IMR-90 (cell line): ENCODE measurements around the gene ACVRL1. TPM values are rescaled to one million over a fixed set of nuclear protein-coding genes. Genes with fewer than 3 reads are reported as not detected.
A peak's percentile ranks its signal among the peaks of the same experiment; 100 is the strongest.

Experiments used
- ATAC-seq: fragments of 200-7000 bp; cut with Tn5 transposase; 2 replicates; pipeline ENCODE4 v1.9.1; 2020; ENCODE audit warnings: low read depth, mild to moderate bottlenecking, moderate library complexity
- BruUV-seq: library from RNA; stranded (reverse); fragments of 400-500 nt; replicated peaks from 2 replicates; lab custom pipeline; 2021; lab: Mats Ljungman, UMichigan
- CTCF ChIA-PET: fragments of 300-600 bp; formaldehyde crosslinking; extraction: SDS; loops from one replicate; lab custom pipeline; 2021; ENCODE audit warnings: antibody characterized with exemption; lab: Yijun Ruan, JAX
- POLR2A ChIA-PET: fragments of 300-600 bp; sonication (Branson Sonifier 250); formaldehyde crosslinking; loops from one replicate; lab custom pipeline; 2022; ENCODE audit warnings: antibody characterized with exemption; ENCODE audit not compliant: unreplicated experiment; lab: Charles Lee
- DNase-seq: peaks from one replicate; pipeline ENCODE4 v3.0.0; 2013
- H2AFZ ChIP-seq: replicated peaks from 2 replicates; pipeline ENCODE3; 2013; ENCODE audit warnings: low read length, mild to moderate bottlenecking; ENCODE audit not compliant: poor library complexity
- H2AK5ac ChIP-seq: 2 replicates; pipeline ENCODE4 v1.6.1; 2013; ENCODE audit warnings: low read depth, low read length, inconsistent platforms
- H2AK9ac ChIP-seq: replicated peaks from 2 replicates; pipeline ENCODE3; 2013; ENCODE audit warnings: mild to moderate bottlenecking, low read depth, low read length, moderate library complexity; ENCODE audit not compliant: poor library complexity
- H2BK120ac ChIP-seq: 2 replicates; pipeline ENCODE4 v1.6.1; 2013; ENCODE audit warnings: low read depth, low read length, inconsistent platforms
- H2BK15ac ChIP-seq: 3 replicates; pipeline ENCODE4 v1.6.1; 2013; ENCODE audit warnings: low read depth, low read length, inconsistent platforms
- H2BK20ac ChIP-seq: 2 replicates; pipeline ENCODE4 v1.6.1; 2013; ENCODE audit warnings: low read depth, mild to moderate bottlenecking, inconsistent platforms, low read length, moderate library complexity
- H2BK5ac ChIP-seq: 2 replicates; pipeline ENCODE4 v1.6.1; 2013; ENCODE audit warnings: mild to moderate bottlenecking, low read depth, low read length, inconsistent platforms; ENCODE audit not compliant: poor library complexity, severe bottlenecking
- H3K14ac ChIP-seq: replicated peaks from 2 replicates; pipeline ENCODE4 v1.6.1; 2013; ENCODE audit warnings: low read depth, low read length, inconsistent platforms
- H3K18ac ChIP-seq: 2 replicates; pipeline ENCODE4 v1.6.1; 2013; ENCODE audit warnings: low read depth, low read length, control low read depth
- H3K23ac ChIP-seq: 2 replicates; pipeline ENCODE4 v1.6.1; 2013; ENCODE audit warnings: low read depth, low read length, inconsistent platforms
- H3K27ac ChIP-seq: 2 replicates; pipeline ENCODE4 v1.5.1; 2013; ENCODE audit warnings: mild to moderate bottlenecking, control low read depth, low read length; ENCODE audit not compliant: insufficient read depth
- H3K27me3 ChIP-seq: 2 replicates; pipeline ENCODE4 v1.6.1; 2013; ENCODE audit warnings: low read length; ENCODE audit not compliant: control insufficient read depth, insufficient read depth
- H3K36me3 ChIP-seq: 2 replicates; pipeline ENCODE4 v1.6.1; 2013; ENCODE audit warnings: low read length, mixed read lengths; ENCODE audit not compliant: control insufficient read depth, insufficient read depth
- H3K4ac ChIP-seq: 2 replicates; pipeline ENCODE4 v1.6.1; 2013; ENCODE audit warnings: low read depth, low read length, inconsistent platforms
- H3K4me1 ChIP-seq: 2 replicates; pipeline ENCODE4 v1.6.1; 2013; ENCODE audit warnings: low read length, mixed read lengths; ENCODE audit not compliant: control insufficient read depth, insufficient read depth
- H3K4me2 ChIP-seq: 2 replicates; pipeline ENCODE4 v1.6.1; 2013; ENCODE audit warnings: low read depth, mild to moderate bottlenecking, control low read depth, low read length, moderate library complexity
- H3K4me3 ChIP-seq: 2 replicates; pipeline ENCODE4 v1.5.1; 2013; ENCODE audit warnings: low read depth, mild to moderate bottlenecking, control low read depth, low read length, moderate library complexity; ENCODE audit not compliant: insufficient read depth
- H3K56ac ChIP-seq: 2 replicates; pipeline ENCODE4 v1.6.1; 2013; ENCODE audit warnings: low read length, inconsistent platforms; ENCODE audit not compliant: insufficient read depth; ENCODE audit errors: extremely low read depth
- H3K79me1 ChIP-seq, 2 experiments: 2 replicates each; pipeline ENCODE4 v1.6.1; 2013; ENCODE audit warnings: low read length in 2 of 2, inconsistent platforms in 1 of 2, low read depth in 1 of 2
- H3K9ac ChIP-seq: 2 replicates; pipeline ENCODE4 v1.6.1; 2013; ENCODE audit warnings: low read depth, low read length, control low read depth
- H3K9me1 ChIP-seq: 2 replicates; pipeline ENCODE4 v1.6.1; 2013; ENCODE audit warnings: low read length, inconsistent platforms; ENCODE audit not compliant: insufficient read depth
- H3K9me3 ChIP-seq: 2 replicates; pipeline ENCODE4 v1.6.1; 2013; ENCODE audit warnings: low read length; ENCODE audit not compliant: control insufficient read depth, insufficient read depth
- H4K20me1 ChIP-seq: 2 replicates; pipeline ENCODE4 v1.6.1; 2013; ENCODE audit warnings: low read length, inconsistent platforms; ENCODE audit not compliant: insufficient read depth
- H4K5ac ChIP-seq: 2 replicates; pipeline ENCODE4 v1.6.1; 2013; ENCODE audit warnings: mild to moderate bottlenecking, low read depth, low read length, control low read depth
- H4K8ac ChIP-seq, 2 experiments: 2 replicates each; pipeline ENCODE4 v1.6.1; 2013; ENCODE audit warnings: low read depth in 2 of 2, low read length in 2 of 2, control low read depth in 1 of 2, inconsistent platforms in 1 of 2
- H4K91ac ChIP-seq: 2 replicates; pipeline ENCODE4 v1.6.1; 2013; ENCODE audit warnings: low read depth, low read length, inconsistent platforms; ENCODE audit not compliant: insufficient read depth
- CHD1 ChIP-seq: IDR thresholded peaks from 2 replicates; pipeline ENCODE4 v1.6.1; 2012; ENCODE audit warnings: low read depth, low read length, improper control_type of control experiment
- CTCF ChIP-seq: conservative IDR thresholded peaks from 2 replicates; pipeline ENCODE4 v1.5.1; 2012; ENCODE audit warnings: mild to moderate bottlenecking, low read depth, low read length, improper control_type of control experiment
- MAFK ChIP-seq: IDR thresholded peaks from 2 replicates; pipeline ENCODE4 v1.6.1; 2012; ENCODE audit warnings: low read depth, low read length, improper control_type of control experiment
- POLR2A ChIP-seq: IDR thresholded peaks from 2 replicates; pipeline ENCODE4 v1.6.1; 2012; ENCODE audit warnings: mild to moderate bottlenecking, low read depth, low read length
- WGBS, 2 experiments: methylation state at CpG; one replicate each; pipeline versions ENCODE4 v1.1.5 to v1.1.7; 2013; ENCODE audit warnings: missing lambda C conversion rate in 2 of 2; ENCODE audit not compliant: insufficient read length in 1 of 2; ENCODE audit errors: extremely low coverage in 2 of 2; 5-methylcytosine and 5-hydroxymethylcytosine counted together
- dilution Hi-C: fragments of 300-500 bp; cut with HindIII; formaldehyde crosslinking; loops from one replicate; pipeline ENCODE4 v1.14.3; 2018; ENCODE audit warnings: low sequenced_read_pairs; ENCODE audit not compliant: unreplicated experiment
- in situ Hi-C: fragments of 300-500 bp; cut with MboI; formaldehyde crosslinking; loops from 3 replicates; pipeline ENCODE4 v1.14.3; 2019; ENCODE audit warnings: low sequenced_read_pairs, inconsistent platforms, mixed read lengths
- intact Hi-C: fragments of 100-400 bp; cut with micrococcal nuclease; formaldehyde crosslinking; loops from 2 replicates; pipeline ENCODE4 v1.10.0; 2022
- polyA plus RNA-seq, 3 experiments: library from polyadenylated mRNA; depleted of rRNA; stranded (reverse); fragments of >200 nt; gene quantifications; 2 replicates each; pipeline ENCODE4 v1.2.3, GENCODE V29; 2012; ENCODE audit warnings: low replicate concordance in 1 of 3
- total RNA-seq: library from RNA; depleted of rRNA; stranded (reverse); fragments of >200 nt; gene quantifications from 2 replicates; pipeline ENCODE4 v1.2.3, GENCODE V29; 2012

The ACVRL1 gene
- total and polyA plus RNA-seq, 2 of the 4 experiments (the other 2 are of a cell fraction), result 6.4 to 7.5 TPM

DNA sequence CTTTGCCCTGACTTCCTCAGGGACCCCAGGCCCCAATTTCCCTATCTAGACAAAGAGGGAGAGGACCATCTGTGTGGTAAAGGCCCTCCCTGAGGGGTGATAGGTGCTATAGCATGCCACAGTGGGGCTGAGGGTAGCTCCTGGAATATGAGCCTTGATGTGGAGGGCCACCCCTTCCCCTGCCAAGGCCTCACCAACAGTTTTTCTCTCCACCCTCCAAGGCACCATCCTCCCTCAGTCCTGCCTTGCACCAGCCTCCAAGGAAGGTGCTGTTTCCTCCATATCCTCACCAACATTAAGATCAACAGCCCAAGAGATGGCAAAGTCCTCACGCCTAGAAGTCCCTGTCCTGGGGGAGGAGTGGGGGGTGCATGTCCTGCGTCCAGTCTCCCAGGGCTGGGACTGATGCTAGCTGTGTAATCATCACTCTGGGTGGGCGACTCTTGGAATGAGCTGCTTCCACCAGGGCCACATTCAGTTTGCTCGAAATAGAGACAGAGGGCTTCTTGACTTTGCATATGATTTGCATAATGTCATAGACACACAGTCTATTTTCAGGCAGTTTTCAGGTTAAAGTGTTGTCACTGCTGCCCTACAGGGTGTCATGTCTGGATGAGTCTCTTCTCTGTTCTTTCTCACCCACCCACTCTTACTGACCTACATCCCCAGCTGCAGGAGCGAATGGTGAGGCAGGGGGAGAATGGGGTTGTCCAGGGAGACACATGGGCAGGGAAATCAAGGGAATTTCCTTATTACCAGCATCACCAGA is 17.4 kb downstream of the ACVRL1 start:
- Histone ChIP-seq H3K4me2 (no peak overlapping the region), H3K9ac (no peak overlapping the region), H3K27ac (no peak overlapping the region), H3K9me3 (no peaks in the 10 kb centered on the region), H2BK120ac (0 out of 2 replicates have a peak overlapping the region, but pooled peaks have one; percentile 6), H2AK9ac (no peak overlapping the region), H2BK5ac (no peak overlapping the region), H3K27me3 (no peaks in the 10 kb centered on the region), H2BK20ac (no peak overlapping the region; the same call in 1 of the 2 replicates), H3K23ac (0 out of 2 replicates have a peak overlapping the region, but pooled peaks have one; percentile 7), H3K9me1 (peaks cover 14% of the 10 kb centered on the region; the same call in 1 of the 2 replicates), H3K4me3 (no peak overlapping the region), H2BK15ac (no peak overlapping the region), H4K5ac (no peak overlapping the region), H4K8ac (no peak overlapping the region), H3K36me3 (no peaks in the 10 kb centered on the region), H3K18ac (no peak overlapping the region), H4K91ac (no peak overlapping the region; the same call in 1 of the 2 replicates), H4K20me1 (no peaks in the 10 kb centered on the region), H3K4me1 (peaks cover 10% of the 10 kb centered on the region), H3K56ac (no peak overlapping the region), H3K14ac (no peak overlapping the region), H3K79me1 (no peaks in the 10 kb centered on the region; a peak in 1 of 4 replicates), H2AK5ac (no peak overlapping the region; the same call in 1 of the 2 replicates), H2AFZ (no peak overlapping the region), H3K4ac (no peak overlapping the region; the same call in 1 of the 2 replicates)
- TF ChIP-seq MAFK, result no peak
- no peak for TF ChIP-seq CTCF
- no peak for TF ChIP-seq CHD1
- TF ChIP-seq POLR2A, result no peak
- intact Hi-C loops (no loop called here), dilution Hi-C loops (no loop called here), in situ Hi-C loops (no loop called here)
- ChIA-PET CTCF (no interaction called here), POLR2A (no interaction called here)
- no peak for ATAC-seq
- no TSS peak for BruUV-seq
- 100% methylated on average over 1 of the region's 5 CpGs; no CpG with 5 or more reads in 1 of the 2 experiments for WGBS, 2 experiments
- DNase-seq, result no peak
